Mononuclear cell (primary cell): ENCODE data around the gene NDE1. TPM values are rescaled to one million over a fixed set of nuclear protein-coding genes. Genes with fewer than 3 reads are reported as not detected.

Source experiments
- H3K27me3 ChIP-seq: 2 replicates; pipeline ENCODE4 v1.6.0; 2011; ENCODE audit warnings: low read length, control low read depth; ENCODE audit not compliant: insufficient read depth
- H3K4me1 ChIP-seq: 2 replicates; pipeline ENCODE4 v1.5.1; 2011; ENCODE audit warnings: mild to moderate bottlenecking, low read length, control low read depth; ENCODE audit not compliant: insufficient read depth
- H3K4me3 ChIP-seq: 2 replicates; pipeline ENCODE4 v1.5.1; 2011; ENCODE audit warnings: mild to moderate bottlenecking, low read length, moderate library complexity
- H3K9me3 ChIP-seq: 2 replicates; pipeline ENCODE4 v1.5.1; 2011; ENCODE audit warnings: low read depth, mild to moderate bottlenecking, control low read depth, low read length
- total RNA-seq: library from RNA; depleted of rRNA; stranded (reverse); fragments of >200 nt; gene quantifications from one replicate; pipeline ENCODE4 v1.2.3, GENCODE V29; 2012

Gene NDE1
- total RNA-seq, 1 donor: 87.3 TPM

- H3K4me3 ChIP-seq: no peak overlapping the region
- no peaks in the 10 kb centered on the region for H3K27me3 ChIP-seq
- no peaks in the 10 kb centered on the region for H3K4me1 ChIP-seq
- no peaks in the 10 kb centered on the region for H3K9me3 ChIP-seq
Observed at GRCh38 chr16:15743657-15744056, 93.6 kb downstream of the NDE1 start.

GRCh38 chr16:15746332-15746731, 96.3 kb downstream of the NDE1 start:
- no peaks in the 10 kb centered on the region for H3K4me1 ChIP-seq
- no peak overlapping the region for H3K4me3 ChIP-seq
- no peaks in the 10 kb centered on the region for H3K27me3 ChIP-seq

GRCh38 chr16:15747937-15748336, 97.9 kb downstream of the NDE1 start:
- no peaks in the 10 kb centered on the region for H3K4me1 ChIP-seq
- no peaks in the 10 kb centered on the region for H3K9me3 ChIP-seq
- no peaks in the 10 kb centered on the region for H3K27me3 ChIP-seq
- H3K4me3 ChIP-seq: no peak overlapping the region

More at GRCh38 chr16:15746332-15746731, 96.3 kb downstream of the NDE1 start:
- H3K9me3 ChIP-seq: no peaks in the 10 kb centered on the region

- Histone ChIP-seq H3K4me3 (no peak overlapping the region), H3K4me1 (no peaks in the 10 kb centered on the region), H3K9me3 (no peaks in the 10 kb centered on the region), H3K27me3 (no peaks in the 10 kb centered on the region)
Observed at GRCh38 chr16:15748654-15749053, 98.6 kb downstream of the NDE1 start.

GRCh38 chr16:15749371-15749770, 99.3 kb downstream of the NDE1 start:
- Histone ChIP-seq H3K4me1 (no peaks in the 10 kb centered on the region), H3K9me3 (no peaks in the 10 kb centered on the region), H3K27me3 (no peaks in the 10 kb centered on the region)

GRCh38 chr16:15749985-15750384, 99.9 kb downstream of the NDE1 start:
- no peak overlapping the region for H3K4me3 ChIP-seq
- H3K9me3 ChIP-seq: no peaks in the 10 kb centered on the region
- no peaks in the 10 kb centered on the region for H3K27me3 ChIP-seq
- no peaks in the 10 kb centered on the region for H3K4me1 ChIP-seq

More at GRCh38 chr16:15749371-15749770, 99.3 kb downstream of the NDE1 start:
- H3K4me3 ChIP-seq: no peak overlapping the region

GRCh38 chr16:15751940-15752339, 101.9 kb downstream of the NDE1 start:
- no peaks in the 10 kb centered on the region for H3K9me3 ChIP-seq
- no peak overlapping the region for H3K4me3 ChIP-seq
- H3K27me3 ChIP-seq: no peaks in the 10 kb centered on the region
- no peaks in the 10 kb centered on the region for H3K4me1 ChIP-seq

GRCh38 chr16:15752717-15753488, 102.9 kb downstream of the NDE1 start:
- H3K4me3 ChIP-seq: no peak overlapping the region
- no peaks in the 10 kb centered on the region for H3K9me3 ChIP-seq
- no peaks in the 10 kb centered on the region for H3K27me3 ChIP-seq
- no peaks in the 10 kb centered on the region for H3K4me1 ChIP-seq

GRCh38 chr16:15754821-15755534, 104.9 kb downstream of the NDE1 start:
- Histone ChIP-seq H3K4me1 (no peaks in the 10 kb centered on the region), H3K9me3 (no peaks in the 10 kb centered on the region), H3K4me3 (no peak overlapping the region), H3K27me3 (no peaks in the 10 kb centered on the region)

GRCh38 chr16:15757077-15757386, 107.0 kb downstream of the NDE1 start:
- H3K4me3 ChIP-seq: no peak overlapping the region
- no peaks in the 10 kb centered on the region for H3K4me1 ChIP-seq
- H3K9me3 ChIP-seq: no peaks in the 10 kb centered on the region
- no peaks in the 10 kb centered on the region for H3K27me3 ChIP-seq

- H3K4me1 ChIP-seq: no peaks in the 10 kb centered on the region
- H3K27me3 ChIP-seq: no peaks in the 10 kb centered on the region
- no peak overlapping the region for H3K4me3 ChIP-seq
- no peaks in the 10 kb centered on the region for H3K9me3 ChIP-seq
Observed at GRCh38 chr16:15757630-15758251, 107.7 kb downstream of the NDE1 start.

GRCh38 chr16:15759070-15759469, 109.0 kb downstream of the NDE1 start:
- H3K4me1 ChIP-seq: no peaks in the 10 kb centered on the region
- H3K4me3 ChIP-seq: no peak overlapping the region
- H3K27me3 ChIP-seq: no peaks in the 10 kb centered on the region

GRCh38 chr16:15760129-15760528, 110.1 kb downstream of the NDE1 start:
- H3K9me3 ChIP-seq: no peaks in the 10 kb centered on the region
- H3K4me3 ChIP-seq: no peak overlapping the region
- no peaks in the 10 kb centered on the region for H3K27me3 ChIP-seq
- no peaks in the 10 kb centered on the region for H3K4me1 ChIP-seq

More at GRCh38 chr16:15759070-15759469, 109.0 kb downstream of the NDE1 start:
- no peaks in the 10 kb centered on the region for H3K9me3 ChIP-seq

GRCh38 chr16:15764112-15764511, 114.1 kb downstream of the NDE1 start:
- Histone ChIP-seq H3K4me1 (no peaks in the 10 kb centered on the region), H3K4me3 (no peak overlapping the region), H3K27me3 (no peaks in the 10 kb centered on the region), H3K9me3 (no peaks in the 10 kb centered on the region)

- Histone ChIP-seq H3K27me3 (no peaks in the 10 kb centered on the region), H3K4me1 (no peaks in the 10 kb centered on the region), H3K9me3 (no peaks in the 10 kb centered on the region), H3K4me3 (no peak overlapping the region)
Observed at GRCh38 chr16:15765116-15765515, 115.1 kb downstream of the NDE1 start.
